Activated CD4-positive, alpha-beta T cell treated with anti-CD3 and anti-CD28 coated beads, Interleukin-2, Interleukin-6, amounts not matched to agents 100 ng/mL and 50 ng/mL, durations not matched to agents 16 hours and 8 hours (primary cell): Measurements from ENCODE around the gene ZNF500.

Source experiments
- DNase-seq: peaks from one replicate; pipeline ENCODE4 v3.0.0-alpha.2; 2020

ZNF500 gene

GRCh38 chr16:4700997-4701743, 65.8 kb downstream of the ZNF500 start:
- DNase-seq, result no peak

GRCh38 chr16:4700380-4700996, 66.5 kb downstream of the ZNF500 start:
- DNase-seq, result no peak

GRCh38 chr16:4699046-4699556, 67.9 kb downstream of the ZNF500 start:
- DNase-seq, result no peak

GRCh38 chr16:4698321-4699045, 68.5 kb downstream of the ZNF500 start:
- DNase-seq, result no peak
